Activated naive CD8-positive, alpha-beta T cell treated with anti-CD3 and anti-CD28 coated beads, Interleukin-2, amount 10 ng/mL, durations not matched to agents 7 days and 5 days (primary cell): ENCODE data around the gene CPED1. TPM values are rescaled to one million over a fixed set of nuclear protein-coding genes. Genes with fewer than 3 reads are reported as not detected.
"Not testable (repeated sequence)": the region's sequence is repeated elsewhere in the genome, so short reads cannot be mapped to it uniquely, and the experiment has no call there.

ENCODE experiments used
- ATAC-seq: fragments of 150-1000 bp; cut with Tn5 transposase; one replicate; pipeline ENCODE4 v1.10.0; 2021; ENCODE audit warnings: low read depth, moderate library complexity
- POLR2A ChIA-PET: fragments of 350-600 bp; sonication (Branson Sonifier 250); formaldehyde crosslinking; loops from one replicate; lab custom pipeline; 2021; ENCODE audit warnings: antibody characterized with exemption; lab: Charles Lee
- DNase-seq: peaks from one replicate; pipeline ENCODE4 v3.0.0; 2021
- H3K27ac Mint-ChIP-seq: one replicate; pipeline ENCODE4 v1.8.0; 2022; ENCODE audit warnings: mild to moderate bottlenecking, mixed read lengths
- H3K27me3 Mint-ChIP-seq: one replicate; pipeline ENCODE4 v1.8.0; 2022; ENCODE audit warnings: mild to moderate bottlenecking, moderate library complexity, mixed read lengths
- H3K36me3 Mint-ChIP-seq: one replicate; pipeline ENCODE4 v1.8.0; 2021; ENCODE audit warnings: mild to moderate bottlenecking, mixed read lengths
- H3K4me1 Mint-ChIP-seq: one replicate; pipeline ENCODE4 v1.8.0; 2021; ENCODE audit warnings: mixed read lengths
- H3K4me3 Mint-ChIP-seq: one replicate; pipeline ENCODE4 v1.8.0; 2022; ENCODE audit warnings: mild to moderate bottlenecking, moderate library complexity, mixed read lengths
- H3K9me3 Mint-ChIP-seq: one replicate; pipeline ENCODE4 v1.8.0; 2021; ENCODE audit warnings: mixed read lengths
- total RNA-seq, 2 experiments: library from RNA; stranded (reverse); gene quantifications; one replicate each; pipeline ENCODE4 v1.2.3, GENCODE V29; 2021

Gene CPED1
- total RNA-seq, 2 experiments from 2014 or later, result not detected

DNA sequence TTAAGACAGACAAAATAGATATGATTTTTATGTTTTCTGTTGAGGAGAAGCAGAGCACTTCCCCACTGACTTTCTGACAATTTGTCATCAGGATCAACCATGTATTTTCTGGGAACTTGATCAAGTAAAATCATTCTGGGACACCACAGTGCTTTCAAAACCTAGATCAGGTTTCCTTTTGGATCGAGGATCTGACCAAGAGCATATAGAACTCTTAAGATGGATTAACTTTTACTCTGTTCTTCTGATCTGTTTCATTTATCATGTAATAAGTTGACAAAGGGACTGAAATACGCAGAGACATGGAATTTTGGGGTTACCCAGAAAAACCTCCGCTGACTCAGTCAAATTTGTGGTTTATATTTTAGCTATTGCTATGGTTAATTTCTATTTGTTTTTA, 204.3 kb downstream of the CPED1 start:
- H3K4me3 Mint-ChIP-seq, result no peak overlapping the region
- H3K9me3 Mint-ChIP-seq, result no peaks in the 10 kb centered on the region

DNA sequence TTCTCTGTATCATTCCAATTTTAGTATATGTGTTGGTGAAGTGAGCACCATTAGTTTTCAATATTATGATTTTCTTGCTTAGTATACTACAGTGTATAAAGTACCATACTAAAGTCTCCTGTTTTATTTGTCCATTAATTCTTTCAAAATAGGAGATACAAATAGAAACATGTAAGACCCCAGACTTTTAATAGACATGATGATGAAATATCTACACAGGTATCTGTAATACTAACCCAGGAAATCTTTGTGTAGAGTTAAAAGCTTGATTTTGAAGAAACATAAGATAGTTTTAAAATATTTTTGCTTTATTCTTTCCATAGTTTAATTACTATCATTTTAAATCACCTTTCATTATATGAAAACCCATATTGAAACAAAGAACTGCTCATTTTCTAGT, 206.5 kb downstream of the CPED1 start:
- Mint-ChIP-seq H3K27me3 (peaks cover 4% of the 10 kb centered on the region), H3K27ac (no peak overlapping the region), H3K9me3 (no peaks in the 10 kb centered on the region), H3K4me1 (no peaks in the 10 kb centered on the region), H3K36me3 (no peaks in the 10 kb centered on the region), H3K4me3 (no peak overlapping the region)
- no peak for DNase-seq
- ATAC-seq, result no peak
- POLR2A ChIA-PET, result no interaction called here

More for the DNA sequence above, 204.3 kb downstream of the CPED1 start:
- POLR2A ChIA-PET, result no interaction called here
- no peaks in the 10 kb centered on the region for H3K36me3 Mint-ChIP-seq
- H3K4me1 Mint-ChIP-seq, result no peaks in the 10 kb centered on the region
- no peak for ATAC-seq
- DNase-seq, result no peak
- no peak overlapping the region for H3K27ac Mint-ChIP-seq
- peaks cover 2% of the 10 kb centered on the region for H3K27me3 Mint-ChIP-seq

DNA sequence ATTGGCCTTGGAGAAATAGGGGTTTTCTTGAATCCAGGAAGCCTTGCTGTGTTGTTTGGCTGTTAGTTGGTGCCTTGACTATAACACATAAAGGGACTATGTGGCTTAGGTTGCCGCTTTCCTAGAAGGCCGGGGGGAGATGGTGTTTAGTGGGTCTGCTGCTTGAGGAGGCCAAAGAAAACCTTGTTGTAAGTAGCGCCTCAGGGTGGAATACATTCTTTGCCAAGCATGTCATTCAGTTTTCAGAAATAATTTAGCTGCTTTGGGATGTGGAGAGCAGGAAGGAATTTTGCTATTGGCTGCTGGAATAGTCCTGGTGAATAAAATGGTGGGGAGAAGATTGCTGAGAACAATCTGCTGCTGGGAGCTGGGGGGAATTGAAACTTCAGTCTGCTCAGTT, 207.4 kb downstream of the CPED1 start:
- H3K27ac Mint-ChIP-seq, result no peak overlapping the region
- H3K27me3 Mint-ChIP-seq, result peaks cover 2% of the 10 kb centered on the region
- H3K4me1 Mint-ChIP-seq, result no peaks in the 10 kb centered on the region
- ATAC-seq, result no peak
- POLR2A ChIA-PET, result no interaction called here
- no peaks in the 10 kb centered on the region for H3K9me3 Mint-ChIP-seq
- H3K4me3 Mint-ChIP-seq, result no peak overlapping the region
- no peaks in the 10 kb centered on the region for H3K36me3 Mint-ChIP-seq
- no peak for DNase-seq

DNA sequence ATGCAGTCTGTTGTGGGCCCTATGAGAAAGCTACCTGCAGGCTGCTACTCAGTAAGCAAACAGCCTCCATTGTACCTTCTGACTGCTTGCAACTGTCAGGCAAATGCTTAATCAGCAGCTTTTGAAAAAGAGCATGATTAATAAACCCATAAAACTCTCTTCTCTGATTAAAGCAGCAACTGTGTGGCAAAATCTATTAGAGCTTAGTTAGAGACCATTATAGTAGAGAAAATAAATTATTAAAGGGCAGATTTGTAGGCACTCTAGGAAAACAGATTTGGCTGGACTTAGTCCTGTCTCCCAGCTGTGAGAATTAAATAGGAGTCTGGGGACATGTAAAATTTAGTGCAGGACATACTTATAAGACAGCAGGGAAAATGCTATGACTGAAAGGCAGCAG, 207.8 kb downstream of the CPED1 start:
- no peaks in the 10 kb centered on the region for H3K36me3 Mint-ChIP-seq
- ATAC-seq (no peak), DNase-seq (no peak)
- no peaks in the 10 kb centered on the region for H3K9me3 Mint-ChIP-seq
- H3K4me3 Mint-ChIP-seq, result no peak overlapping the region
- no peaks in the 10 kb centered on the region for H3K4me1 Mint-ChIP-seq
- H3K27me3 Mint-ChIP-seq, result peaks cover 2% of the 10 kb centered on the region
- POLR2A ChIA-PET, result no interaction called here
- H3K27ac Mint-ChIP-seq, result no peak overlapping the region

DNA sequence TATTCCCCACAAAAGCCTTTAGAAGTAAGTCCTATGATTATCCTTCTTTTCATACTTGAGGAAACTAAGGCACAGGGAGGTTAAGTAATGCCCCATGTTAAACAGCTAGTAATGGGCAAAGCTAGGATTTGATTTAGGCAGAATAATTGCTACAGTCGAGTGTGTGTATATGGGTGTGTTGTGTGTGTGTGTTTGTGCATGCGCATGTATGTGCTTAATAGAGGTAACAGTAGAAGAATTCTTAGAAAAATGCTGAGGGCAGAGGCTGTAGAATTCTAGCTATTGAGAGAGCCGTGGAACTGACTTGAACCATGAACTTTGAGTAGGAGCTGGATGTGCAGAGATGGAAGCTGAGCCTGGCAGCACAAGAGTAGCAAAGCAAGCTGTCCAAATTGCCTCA, 208.9 kb downstream of the CPED1 start:
- Mint-ChIP-seq H3K27ac (no peak overlapping the region), H3K9me3 (no peaks in the 10 kb centered on the region), H3K4me1 (no peaks in the 10 kb centered on the region), H3K27me3 (peaks cover 2% of the 10 kb centered on the region), H3K4me3 (no peak overlapping the region), H3K36me3 (no peaks in the 10 kb centered on the region)
- no peak for ATAC-seq
- DNase-seq, result no peak
- POLR2A ChIA-PET, result no interaction called here

DNA sequence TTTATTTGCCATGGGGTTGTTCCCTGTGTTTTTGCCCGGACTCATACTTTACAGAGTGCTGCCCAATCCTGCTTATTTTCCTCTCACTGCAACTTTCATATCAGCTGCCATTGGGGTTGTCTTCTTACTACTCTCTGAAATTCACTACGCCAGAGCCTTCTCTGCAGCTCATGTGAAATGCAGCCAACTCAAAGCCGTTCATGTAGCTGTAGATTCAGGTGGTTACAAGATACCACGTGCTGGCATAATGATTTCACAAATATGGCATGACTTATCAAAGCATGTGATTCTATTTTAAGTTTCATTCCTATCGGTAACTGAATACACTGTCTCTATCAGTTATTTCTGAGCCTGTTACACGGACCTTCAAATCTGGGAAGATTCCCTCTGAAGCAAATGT, 210.0 kb downstream of the CPED1 start:
- Mint-ChIP-seq H3K4me1 (no peaks in the 10 kb centered on the region), H3K27me3 (peaks cover 2% of the 10 kb centered on the region), H3K27ac (no peak overlapping the region), H3K36me3 (no peaks in the 10 kb centered on the region), H3K4me3 (no peak overlapping the region), H3K9me3 (no peaks in the 10 kb centered on the region)
- ATAC-seq, result no peak
- no peak for DNase-seq
- POLR2A ChIA-PET, result no interaction called here

DNA sequence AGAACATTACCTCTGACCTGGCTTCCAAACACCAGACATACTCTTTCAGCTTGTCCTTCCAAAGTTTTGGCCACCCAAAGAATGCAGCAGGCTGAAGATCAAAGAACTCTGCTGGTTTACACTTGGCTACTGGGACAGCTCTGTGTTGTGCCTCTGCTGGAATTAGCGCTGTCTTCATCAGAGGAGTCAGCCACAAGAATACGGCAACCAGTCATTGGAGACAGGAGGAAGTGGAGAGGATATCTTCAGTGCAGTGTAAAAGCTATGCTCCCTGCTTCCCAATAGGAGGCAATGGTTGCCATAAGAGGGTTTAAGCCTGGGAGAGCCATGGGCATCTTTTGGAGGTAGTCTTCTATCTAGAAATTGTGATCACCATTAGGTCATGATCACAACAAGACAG, 213.6 kb downstream of the CPED1 start:
- Mint-ChIP-seq H3K4me1 (no peaks in the 10 kb centered on the region), H3K4me3 (no peak overlapping the region), H3K27ac (no peak overlapping the region), H3K36me3 (no peaks in the 10 kb centered on the region), H3K27me3 (peaks cover 3% of the 10 kb centered on the region), H3K9me3 (no peaks in the 10 kb centered on the region)
- DNase-seq (no peak), ATAC-seq (no peak)
- POLR2A ChIA-PET, result no interaction called here

DNA sequence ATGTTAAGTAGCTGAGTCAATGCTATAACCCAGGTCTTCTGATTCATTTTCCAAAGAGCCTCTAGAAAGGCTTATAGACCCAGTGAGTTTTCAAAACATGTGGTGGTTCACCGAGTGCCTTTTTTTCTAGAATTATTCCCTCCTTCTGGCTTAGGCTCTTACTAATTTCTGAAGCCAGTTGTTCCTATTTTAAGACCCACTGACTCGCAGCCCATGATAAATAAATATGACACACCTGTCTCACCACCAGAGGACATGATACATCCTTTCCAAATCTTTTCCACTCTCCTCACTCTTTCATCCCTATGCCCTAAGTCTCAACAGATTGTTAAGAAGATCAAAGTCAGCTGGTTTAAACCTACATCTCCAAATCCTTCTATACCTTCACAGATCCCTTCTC, 214.3 kb downstream of the CPED1 start:
- Mint-ChIP-seq H3K4me3 (no peak overlapping the region), H3K27me3 (peaks cover 3% of the 10 kb centered on the region), H3K27ac (no peak overlapping the region), H3K4me1 (no peaks in the 10 kb centered on the region), H3K36me3 (no peaks in the 10 kb centered on the region), H3K9me3 (no peaks in the 10 kb centered on the region)
- DNase-seq (no peak), ATAC-seq (no peak)
- POLR2A ChIA-PET, result no interaction called here

DNA sequence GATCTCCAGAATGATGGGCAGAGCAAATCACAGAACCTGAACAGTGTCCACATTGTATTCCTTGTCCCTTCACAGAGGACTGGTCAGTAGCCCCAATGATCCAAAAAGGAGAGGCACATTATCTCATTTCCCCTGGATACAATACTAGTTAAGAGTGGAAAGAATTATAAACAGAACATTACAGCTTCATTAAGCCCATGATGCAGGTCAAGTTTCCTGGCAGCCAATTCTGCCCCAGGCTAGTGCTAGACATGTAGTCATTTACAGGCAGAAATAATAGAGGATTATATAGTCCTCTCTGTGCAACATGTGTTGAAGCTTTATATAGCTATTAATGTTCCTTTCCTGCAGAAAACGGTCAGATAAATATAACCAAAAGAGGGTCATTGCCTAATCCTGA, 216.0 kb downstream of the CPED1 start:
- no peak for ATAC-seq
- no peaks in the 10 kb centered on the region for H3K4me1 Mint-ChIP-seq
- no peaks in the 10 kb centered on the region for H3K9me3 Mint-ChIP-seq
- no peaks in the 10 kb centered on the region for H3K36me3 Mint-ChIP-seq
- H3K27me3 Mint-ChIP-seq, result peaks cover 2% of the 10 kb centered on the region
- no peak overlapping the region for H3K4me3 Mint-ChIP-seq
- POLR2A ChIA-PET, result no interaction called here
- no peak for DNase-seq
- no peak overlapping the region for H3K27ac Mint-ChIP-seq

DNA sequence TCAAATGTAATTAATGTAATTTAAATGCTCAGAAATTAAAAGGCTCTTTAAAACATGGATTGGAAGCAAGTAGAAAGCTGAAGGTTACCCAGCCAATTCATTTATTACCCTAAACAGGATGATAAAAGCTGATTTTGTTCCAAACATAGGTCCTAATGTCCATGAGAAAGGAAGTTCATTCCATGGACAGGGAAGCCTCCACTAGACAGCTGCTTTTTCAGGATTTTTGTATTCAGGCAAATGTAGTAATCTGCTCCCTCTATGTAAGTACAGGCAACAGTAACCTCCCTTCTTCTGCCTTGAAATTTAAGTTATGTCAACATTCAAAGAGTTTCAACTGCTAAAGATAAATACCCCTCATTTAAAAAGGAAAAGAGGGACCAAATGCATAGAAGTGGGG, 217.3 kb downstream of the CPED1 start:
- no peak for ATAC-seq
- Mint-ChIP-seq H3K4me1 (no peaks in the 10 kb centered on the region), H3K4me3 (no peak overlapping the region), H3K27me3 (peaks cover 2% of the 10 kb centered on the region), H3K9me3 (no peaks in the 10 kb centered on the region), H3K27ac (no peak overlapping the region), H3K36me3 (no peaks in the 10 kb centered on the region)
- POLR2A ChIA-PET, result no interaction called here
- no peak for DNase-seq

DNA sequence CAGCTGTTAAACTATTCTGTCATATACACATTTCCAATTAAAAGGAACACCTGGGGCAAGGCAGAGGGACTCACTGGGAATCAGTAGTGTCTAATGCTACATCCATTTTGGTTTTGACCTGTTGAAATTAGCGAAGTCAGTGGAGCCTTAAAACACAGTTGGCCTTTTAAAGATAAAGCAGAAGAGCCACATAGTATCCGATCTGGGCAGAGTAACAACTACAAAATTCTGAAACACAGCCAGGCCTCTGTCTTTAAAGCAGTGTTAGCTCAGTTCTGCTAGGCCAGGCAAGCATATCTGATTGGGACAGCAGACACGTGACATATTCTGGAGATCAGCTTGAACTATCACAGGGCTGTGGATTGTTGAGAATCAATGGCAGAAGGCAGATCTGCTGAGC, 222.7 kb downstream of the CPED1 start:
- Mint-ChIP-seq H3K4me1 (no peaks in the 10 kb centered on the region), H3K4me3 (no peak overlapping the region), H3K27ac (no peak overlapping the region), H3K27me3 (peaks cover 2% of the 10 kb centered on the region), H3K9me3 (no peaks in the 10 kb centered on the region), H3K36me3 (no peaks in the 10 kb centered on the region)
- ATAC-seq, result no peak
- DNase-seq, result no peak
- POLR2A ChIA-PET, result no interaction called here

DNA sequence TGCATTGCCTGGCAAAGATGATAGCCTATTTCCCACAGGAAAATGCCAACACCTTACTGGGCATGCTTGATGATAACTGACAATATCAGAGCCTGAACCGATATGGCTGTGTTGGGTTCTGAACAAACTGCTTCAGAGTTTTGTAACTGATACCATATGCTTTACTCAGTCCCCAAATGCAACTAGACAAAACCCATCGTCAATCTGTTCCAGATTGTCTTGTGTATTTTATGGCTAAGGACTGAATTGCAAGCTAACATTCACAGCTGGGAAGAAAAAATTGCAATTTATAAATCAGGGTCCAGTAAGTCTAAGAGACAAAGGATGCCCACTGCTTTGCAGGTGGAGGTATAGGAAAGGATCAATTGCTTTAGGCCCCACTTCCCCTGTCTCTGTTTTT, 223.5 kb downstream of the CPED1 start:
- no peaks in the 10 kb centered on the region for H3K9me3 Mint-ChIP-seq
- H3K36me3 Mint-ChIP-seq, result no peaks in the 10 kb centered on the region
- ATAC-seq, result no peak
- POLR2A ChIA-PET, result no interaction called here
- H3K4me3 Mint-ChIP-seq, result no peak overlapping the region
- DNase-seq, result no peak
- no peaks in the 10 kb centered on the region for H3K4me1 Mint-ChIP-seq
- H3K27me3 Mint-ChIP-seq, result peaks cover 2% of the 10 kb centered on the region
- no peak overlapping the region for H3K27ac Mint-ChIP-seq

DNA sequence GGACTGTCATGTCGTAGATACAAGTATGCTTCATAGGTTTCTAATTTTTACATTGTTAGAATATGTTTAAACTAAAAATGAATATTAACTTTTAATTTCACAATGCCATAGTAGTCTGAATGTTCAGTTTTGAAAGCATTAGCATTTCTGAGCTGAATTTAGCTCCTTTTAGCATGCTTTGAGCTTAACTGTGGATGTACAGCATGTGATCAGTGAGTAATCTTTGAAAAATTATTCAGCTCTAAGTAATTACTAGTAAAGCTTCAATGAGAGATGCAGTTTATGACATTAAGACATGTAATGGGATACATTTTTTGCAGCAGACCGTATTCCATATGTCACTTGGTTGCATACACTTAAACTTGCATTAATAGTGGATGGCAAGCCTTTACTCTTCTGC, 226.1 kb downstream of the CPED1 start:
- no peaks in the 10 kb centered on the region for H3K36me3 Mint-ChIP-seq
- no peaks in the 10 kb centered on the region for H3K9me3 Mint-ChIP-seq
- no peak overlapping the region for H3K27ac Mint-ChIP-seq
- H3K4me3 Mint-ChIP-seq, result no peak overlapping the region
- peaks cover 2% of the 10 kb centered on the region for H3K27me3 Mint-ChIP-seq
- no peak for ATAC-seq
- no peak for DNase-seq
- H3K4me1 Mint-ChIP-seq, result no peaks in the 10 kb centered on the region
- POLR2A ChIA-PET, result no interaction called here

DNA sequence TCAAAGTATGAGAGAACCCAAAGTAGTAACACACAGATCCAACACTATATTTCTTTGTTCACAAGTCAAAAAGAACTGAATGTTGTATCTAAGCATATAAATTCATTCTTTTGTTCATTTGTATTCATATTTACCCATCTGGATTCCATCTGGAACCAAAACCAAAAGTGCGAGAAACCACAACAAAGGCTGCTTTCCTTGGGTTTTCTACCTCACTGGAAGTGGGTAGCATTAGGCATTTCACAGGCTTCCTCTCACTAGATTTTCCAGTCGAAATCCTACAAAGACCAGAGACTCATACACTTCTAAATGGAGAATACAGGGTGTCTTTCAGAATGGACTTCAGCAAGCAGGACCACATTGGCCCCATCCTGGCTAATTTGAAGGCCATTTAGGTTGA, 230.5 kb downstream of the CPED1 start:
- Mint-ChIP-seq H3K4me3 (no peak overlapping the region), H3K36me3 (no peaks in the 10 kb centered on the region), H3K4me1 (no peaks in the 10 kb centered on the region), H3K27me3 (peaks cover 2% of the 10 kb centered on the region), H3K27ac (no peak overlapping the region), H3K9me3 (no peaks in the 10 kb centered on the region)
- ATAC-seq, result no peak
- no peak for DNase-seq
- POLR2A ChIA-PET, result no interaction called here

DNA sequence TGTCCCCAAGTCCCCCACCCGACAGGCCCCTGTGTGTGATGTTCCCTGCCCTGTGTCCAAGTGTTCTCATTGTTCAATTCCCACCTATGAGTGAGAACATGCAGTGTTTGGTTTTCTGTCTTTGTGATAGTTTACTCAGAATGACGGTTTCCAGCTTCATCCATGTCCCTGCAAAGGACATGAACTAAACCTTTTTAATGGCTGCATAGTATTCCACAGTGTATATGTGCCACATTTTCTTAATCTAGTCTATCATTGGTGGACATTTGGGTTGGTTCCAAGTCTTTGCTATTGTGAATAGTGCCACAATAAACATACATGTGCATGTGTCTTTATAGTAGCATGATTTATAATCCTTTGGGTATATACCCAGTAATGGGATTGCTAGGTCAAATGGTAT, 232.6 kb downstream of the CPED1 start:
- H3K9me3 Mint-ChIP-seq, POLR2A ChIA-PET, ATAC-seq, H3K27ac Mint-ChIP-seq, H3K4me3 Mint-ChIP-seq, H3K36me3 Mint-ChIP-seq, H3K27me3 Mint-ChIP-seq, DNase-seq, H3K4me1 Mint-ChIP-seq: not testable (repeated sequence)
